Effector memory CD8-positive, alpha-beta T cell (primary cell): ENCODE results near the gene POSTN.
"Not testable (repeated sequence)": the region's sequence is repeated elsewhere in the genome, so short reads cannot be mapped to it uniquely, and the experiment has no call there.

Experiments
- ATAC-seq: fragments of 150-1000 bp; cut with Tn5 transposase; replicated peaks from 2 replicates; pipeline ENCODE4 v1.10.0; 2021; ENCODE audit warnings: mild to moderate bottlenecking, moderate library complexity
- DNase-seq, 3 experiments: peaks; one replicate each; pipeline ENCODE4 v3.0.0; 2021
- H3K27ac Mint-ChIP-seq, 2 donors: one replicate each; pipeline ENCODE4 v1.8.0; 2022; ENCODE audit warnings: mild to moderate bottlenecking in 2 of 2, mixed read lengths in 2 of 2, moderate library complexity in 2 of 2
- H3K27me3 Mint-ChIP-seq, 2 donors: one replicate each; pipeline ENCODE4 v1.8.0; 2022; ENCODE audit warnings: mixed read lengths in 2 of 2
- H3K36me3 Mint-ChIP-seq: one replicate; pipeline ENCODE4 v1.8.0; 2022; ENCODE audit warnings: mild to moderate bottlenecking, moderate library complexity, mixed read lengths; ENCODE audit not compliant: insufficient read depth
- H3K4me1 Mint-ChIP-seq, 2 donors: one replicate each; pipeline ENCODE4 v1.8.0; 2022; ENCODE audit warnings: low read depth in 2 of 2, mixed read lengths in 2 of 2
- H3K4me3 Mint-ChIP-seq, 2 donors: one replicate each; pipeline ENCODE4 v1.8.0; 2022; ENCODE audit warnings: mild to moderate bottlenecking in 2 of 2, mixed read lengths in 2 of 2, moderate library complexity in 2 of 2
- H3K9me3 Mint-ChIP-seq, 2 donors: one replicate each; pipeline ENCODE4 v1.8.0; 2022; ENCODE audit warnings: mixed read lengths in 2 of 2

The POSTN gene

DNA sequence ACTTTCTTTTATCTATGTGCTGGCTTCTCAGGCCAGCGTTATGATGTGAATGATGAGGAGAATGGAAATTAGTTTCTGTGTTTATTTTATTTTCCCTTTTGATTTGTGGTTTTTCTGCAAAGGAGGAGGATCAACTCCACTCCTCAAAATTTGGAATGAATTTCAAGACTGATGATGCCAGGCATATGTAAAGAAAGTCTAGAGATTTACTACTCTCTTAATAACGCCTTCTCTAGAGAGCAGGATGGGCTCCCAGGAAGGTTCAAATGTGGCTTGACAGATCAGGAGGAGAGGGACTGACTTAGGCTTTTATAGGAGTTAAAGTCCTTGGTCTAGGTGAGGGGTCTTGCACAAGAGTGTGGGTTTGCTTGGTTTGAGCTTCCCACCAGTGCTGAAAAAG is 15.1 kb upstream of the POSTN start:
- no peaks in the 10 kb centered on the region for H3K4me1 Mint-ChIP-seq
- no peak overlapping the region for H3K4me3 Mint-ChIP-seq
- no peaks in the 10 kb centered on the region for H3K36me3 Mint-ChIP-seq
- H3K27ac Mint-ChIP-seq = no peak overlapping the region
- H3K27me3 Mint-ChIP-seq = no peaks in the 10 kb centered on the region
- no peak for ATAC-seq
- DNase-seq = no peak
- H3K9me3 Mint-ChIP-seq = no peaks in the 10 kb centered on the region

DNA sequence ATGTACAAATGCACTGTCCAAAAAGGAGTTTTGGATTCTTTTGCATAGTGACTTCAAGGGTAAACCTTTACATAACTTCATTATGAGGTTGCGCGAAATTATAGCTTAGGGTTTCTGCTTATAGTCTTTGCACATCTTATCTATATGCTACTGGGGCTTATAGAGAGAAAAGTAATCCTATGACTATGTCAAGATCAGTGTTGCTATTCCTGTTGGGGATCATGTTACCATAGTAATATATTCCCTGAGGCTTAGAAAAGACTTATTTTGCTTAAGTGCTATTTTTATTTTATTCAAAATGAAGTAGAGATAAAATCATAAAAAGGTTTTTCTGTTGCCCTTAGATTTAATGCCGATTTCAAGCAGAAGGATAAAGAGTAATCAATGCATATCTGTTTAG is 14.7 kb upstream of the POSTN start:
- H3K4me3 Mint-ChIP-seq = no peak overlapping the region
- H3K36me3 Mint-ChIP-seq = no peaks in the 10 kb centered on the region
- no peaks in the 10 kb centered on the region for H3K9me3 Mint-ChIP-seq
- ATAC-seq (no peak), DNase-seq (no peak)
- H3K27me3 Mint-ChIP-seq = no peaks in the 10 kb centered on the region
- no peaks in the 10 kb centered on the region for H3K4me1 Mint-ChIP-seq
- no peak overlapping the region for H3K27ac Mint-ChIP-seq

DNA sequence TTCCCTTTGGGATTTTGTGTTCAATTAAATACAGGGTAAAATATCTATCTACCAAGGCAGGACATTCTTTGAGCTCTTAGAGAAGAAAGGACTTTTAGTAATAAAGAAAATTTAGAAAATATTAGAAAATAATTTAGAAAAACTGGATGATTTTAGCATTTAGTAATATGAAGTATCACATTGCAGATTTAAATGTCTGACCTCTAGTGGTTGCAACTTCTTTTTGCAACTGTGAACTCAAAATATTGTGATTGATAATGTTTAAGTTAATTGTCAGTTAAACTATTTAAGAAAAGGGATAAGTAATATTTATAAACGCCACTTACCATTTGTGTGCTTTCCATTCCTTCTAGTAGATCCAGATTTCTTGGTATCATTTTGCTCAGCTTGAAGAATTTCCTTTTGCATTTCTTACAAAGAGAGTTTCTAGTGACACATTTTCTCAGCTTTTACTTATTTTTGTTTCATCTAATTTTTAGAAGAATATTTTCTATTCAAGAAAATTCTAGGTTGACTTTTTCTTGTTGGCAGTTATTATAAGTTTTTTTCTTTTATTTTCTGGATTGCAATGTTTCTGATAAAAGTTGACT is 10.3 kb upstream of the POSTN start:
- Mint-ChIP-seq H3K36me3 (no peaks in the 10 kb centered on the region), H3K27ac (no peak overlapping the region), H3K9me3 (peaks cover 0 to 5% of the 10 kb centered on the region in 2 donors), H3K27me3 (no peaks in the 10 kb centered on the region), H3K4me3 (no peak overlapping the region), H3K4me1 (no peaks in the 10 kb centered on the region)
- DNase-seq = no peak
- ATAC-seq = no peak

DNA sequence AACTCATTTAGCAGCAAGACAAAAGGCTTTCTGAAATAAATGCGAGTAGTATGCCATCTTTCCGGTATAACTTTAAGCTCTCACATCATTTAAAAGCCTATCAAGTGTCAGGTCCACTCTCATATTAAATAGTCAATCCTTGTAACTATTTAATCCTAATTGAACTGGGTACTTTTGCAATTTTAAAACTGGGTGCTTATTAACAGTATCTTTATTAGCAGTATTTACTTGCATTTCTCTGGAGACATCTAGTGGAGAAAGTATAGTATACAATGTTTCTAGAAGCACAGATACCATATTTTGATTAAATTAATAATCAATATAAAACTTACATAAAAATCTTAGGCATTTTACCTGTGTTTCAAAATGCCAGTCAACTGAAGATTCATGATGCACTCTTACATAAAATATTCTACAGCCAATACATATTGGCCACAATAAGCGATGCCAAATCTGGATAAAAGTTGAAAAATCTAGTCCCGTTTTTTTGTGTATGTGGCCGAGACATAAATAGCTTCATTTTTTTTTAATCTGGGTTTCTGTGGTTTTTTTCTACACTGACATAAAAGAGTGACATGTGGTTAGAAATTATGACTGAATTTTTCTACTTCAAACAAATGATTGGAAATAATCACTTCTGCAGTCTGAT is 4.3 kb upstream of the POSTN start:
- Mint-ChIP-seq H3K36me3 (no peaks in the 10 kb centered on the region), H3K4me3 (no peak overlapping the region), H3K4me1 (no peaks in the 10 kb centered on the region), H3K27ac (no peak overlapping the region), H3K9me3 (peaks cover 0 to 11% of the 10 kb centered on the region in 2 donors), H3K27me3 (no peaks in the 10 kb centered on the region)
- ATAC-seq = no peak
- DNase-seq = no peak

DNA sequence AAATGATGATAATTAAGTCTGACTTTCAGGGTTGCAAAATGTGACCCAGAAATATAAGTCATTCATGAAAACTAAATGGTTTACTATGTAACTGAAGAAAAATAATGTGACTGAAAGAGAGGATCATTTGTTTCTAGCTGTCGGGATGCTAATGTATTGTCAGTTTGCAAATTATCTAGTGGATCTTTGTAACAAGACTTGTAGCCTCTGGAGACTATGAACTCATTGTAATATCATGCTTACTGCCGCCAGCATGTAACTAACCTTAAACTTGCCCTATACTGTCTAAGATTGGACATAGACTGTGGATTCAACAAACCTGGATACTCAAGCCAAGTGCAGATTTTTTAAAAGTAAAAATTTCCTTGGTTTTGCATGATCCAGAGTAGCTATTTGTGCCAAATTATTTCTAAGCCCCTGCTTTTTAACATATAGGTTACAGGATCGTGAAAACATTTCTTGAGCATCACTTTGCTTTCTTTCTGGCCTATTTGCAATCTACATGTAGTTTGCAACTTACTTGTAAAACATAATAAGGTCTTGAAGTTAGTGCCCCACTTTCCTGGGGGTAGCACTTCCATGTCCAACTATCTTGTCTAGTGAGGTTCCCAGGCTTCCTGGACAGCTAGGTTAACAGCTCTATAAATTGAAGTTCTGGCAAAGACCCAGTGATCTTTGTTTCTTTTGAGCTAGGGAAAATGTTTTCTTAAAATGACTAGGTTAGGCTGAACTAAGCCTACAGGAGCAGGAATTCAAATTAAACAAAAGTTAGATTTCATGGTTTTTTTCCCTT is 3.3 kb upstream of the POSTN start:
- Mint-ChIP-seq H3K27me3 (no peaks in the 10 kb centered on the region), H3K27ac (no peak overlapping the region), H3K36me3 (no peaks in the 10 kb centered on the region), H3K9me3 (peaks cover 0 to 11% of the 10 kb centered on the region in 2 donors), H3K4me1 (no peaks in the 10 kb centered on the region), H3K4me3 (no peak overlapping the region)
- DNase-seq (no peak), ATAC-seq (no peak)

DNA sequence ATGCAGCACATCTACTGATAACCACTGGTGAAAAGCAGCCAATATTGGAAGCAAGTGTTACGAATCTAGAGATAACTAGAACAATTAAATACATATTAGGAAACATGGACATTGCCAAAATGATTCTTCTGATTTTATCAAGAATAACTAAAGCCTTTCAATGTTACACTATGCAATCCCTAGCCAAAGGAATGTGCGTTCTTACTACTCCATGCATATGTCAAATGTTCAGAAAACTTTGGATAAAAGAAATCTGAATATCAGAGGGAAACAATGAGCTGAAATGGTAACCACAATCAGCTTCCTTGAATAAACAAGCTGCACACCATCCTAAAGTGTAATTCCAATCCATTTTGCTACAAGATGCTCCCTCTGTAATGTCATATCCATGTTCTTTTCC is 951 bp upstream of the POSTN start:
- Mint-ChIP-seq H3K4me3 (no peak overlapping the region), H3K27ac (no peak overlapping the region), H3K4me1 (no peaks in the 10 kb centered on the region), H3K27me3 (no peaks in the 10 kb centered on the region), H3K9me3 (peaks cover 0 to 11% of the 10 kb centered on the region in 2 donors), H3K36me3 (no peaks in the 10 kb centered on the region)
- ATAC-seq (no peak), DNase-seq (no peak)

DNA sequence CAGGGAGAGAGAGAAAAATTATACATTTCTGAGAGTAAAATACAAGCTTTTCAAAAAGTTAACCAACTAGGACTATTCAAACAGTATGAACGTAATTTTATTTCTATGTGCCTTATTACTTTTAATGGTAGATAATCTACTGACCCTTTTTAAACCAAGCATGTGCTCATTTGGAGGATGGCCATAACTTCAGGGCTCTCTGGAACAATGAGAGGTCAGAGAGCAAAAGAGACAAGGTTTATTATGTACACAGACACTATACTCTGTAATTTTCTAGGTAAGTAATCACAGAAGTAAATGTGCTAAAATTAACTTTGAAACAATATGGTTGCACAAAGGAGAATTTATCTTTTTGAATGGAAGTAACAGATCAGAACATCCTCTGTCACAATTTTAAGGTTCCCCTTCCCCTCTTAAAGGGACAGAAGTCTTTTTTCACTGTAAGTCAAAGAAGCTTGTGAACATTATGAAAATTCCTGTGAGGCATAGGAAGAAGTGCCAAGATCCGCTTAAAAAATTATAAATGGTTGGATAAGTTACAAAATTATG is 1.0 kb downstream of the POSTN start:
- DNase-seq = no peak
- Mint-ChIP-seq H3K9me3 (no peaks in the 10 kb centered on the region), H3K36me3 (no peaks in the 10 kb centered on the region), H3K27ac (no peak overlapping the region), H3K4me1 (no peaks in the 10 kb centered on the region), H3K4me3 (no peak overlapping the region), H3K27me3 (no peaks in the 10 kb centered on the region)
- no peak for ATAC-seq

DNA sequence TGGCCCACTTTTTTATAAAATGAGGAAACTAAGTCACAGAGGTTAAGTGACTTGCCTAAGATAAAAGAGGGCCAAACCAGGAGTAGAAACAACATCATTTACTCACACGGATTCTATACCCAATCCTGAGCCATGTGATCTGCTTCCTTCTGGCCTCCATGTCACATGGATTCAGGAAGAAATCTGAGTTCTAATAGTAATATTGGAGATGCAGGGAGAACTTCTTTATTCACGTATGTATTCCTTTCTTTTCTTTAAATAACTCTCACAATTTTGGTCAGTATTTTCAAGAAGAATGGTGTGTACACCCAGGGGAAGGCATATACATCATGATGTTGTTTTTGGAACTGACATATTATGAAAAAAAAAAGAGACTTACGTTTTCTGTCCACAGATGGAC is 1.8 kb downstream of the POSTN start:
- no peak overlapping the region for H3K27ac Mint-ChIP-seq
- no peaks in the 10 kb centered on the region for H3K4me1 Mint-ChIP-seq
- ATAC-seq (no peak), DNase-seq (no peak)
- H3K4me3 Mint-ChIP-seq = no peak overlapping the region
- H3K36me3 Mint-ChIP-seq = no peaks in the 10 kb centered on the region
- H3K27me3 Mint-ChIP-seq = no peaks in the 10 kb centered on the region
- no peaks in the 10 kb centered on the region for H3K9me3 Mint-ChIP-seq

DNA sequence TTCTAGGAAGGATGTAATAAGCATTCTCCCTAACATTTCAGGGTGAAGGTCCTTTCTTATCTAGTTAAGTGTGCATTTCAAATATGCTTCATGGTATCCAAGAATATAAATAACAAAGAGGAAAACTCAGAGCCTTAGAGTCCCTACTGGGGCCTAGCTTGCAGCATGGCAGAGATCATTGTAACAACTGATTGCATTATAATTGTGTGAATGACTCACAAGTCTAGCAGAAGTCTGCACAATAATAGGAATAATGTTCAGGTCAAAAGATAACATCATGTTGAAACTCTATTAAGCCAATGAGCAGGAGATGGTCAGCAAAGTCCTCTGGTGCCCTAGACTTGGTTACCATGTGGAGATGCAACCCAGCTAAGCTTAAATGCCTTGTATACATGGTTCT is 3.4 kb downstream of the POSTN start:
- H3K4me3 Mint-ChIP-seq = no peak overlapping the region
- no peak for ATAC-seq
- H3K27ac Mint-ChIP-seq = no peak overlapping the region
- H3K9me3 Mint-ChIP-seq = no peaks in the 10 kb centered on the region
- no peaks in the 10 kb centered on the region for H3K4me1 Mint-ChIP-seq
- no peaks in the 10 kb centered on the region for H3K27me3 Mint-ChIP-seq
- DNase-seq = no peak
- H3K36me3 Mint-ChIP-seq = no peaks in the 10 kb centered on the region

DNA sequence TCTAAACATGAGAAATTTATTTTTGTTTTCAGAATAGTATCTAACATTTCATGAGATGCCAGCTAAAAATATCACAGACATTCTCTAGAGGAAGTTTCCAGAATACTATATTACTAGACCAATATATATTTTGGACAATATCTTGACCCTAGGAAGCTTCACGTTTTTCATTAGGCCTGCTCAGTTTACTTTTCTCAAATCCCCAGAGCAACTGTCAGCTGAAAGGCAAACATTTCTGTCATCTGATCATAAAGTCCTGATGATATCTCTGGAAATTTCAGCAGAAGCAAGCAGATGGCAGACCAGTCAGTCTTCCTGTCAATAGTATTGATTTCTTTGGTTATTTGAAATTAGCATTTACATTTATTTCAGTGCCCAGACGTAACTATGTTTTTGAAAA is 4.0 kb downstream of the POSTN start:
- H3K9me3 Mint-ChIP-seq = no peaks in the 10 kb centered on the region
- no peaks in the 10 kb centered on the region for H3K27me3 Mint-ChIP-seq
- DNase-seq = no peak
- H3K36me3 Mint-ChIP-seq = no peaks in the 10 kb centered on the region
- no peak overlapping the region for H3K4me3 Mint-ChIP-seq
- no peaks in the 10 kb centered on the region for H3K4me1 Mint-ChIP-seq
- no peak overlapping the region for H3K27ac Mint-ChIP-seq
- no peak for ATAC-seq

DNA sequence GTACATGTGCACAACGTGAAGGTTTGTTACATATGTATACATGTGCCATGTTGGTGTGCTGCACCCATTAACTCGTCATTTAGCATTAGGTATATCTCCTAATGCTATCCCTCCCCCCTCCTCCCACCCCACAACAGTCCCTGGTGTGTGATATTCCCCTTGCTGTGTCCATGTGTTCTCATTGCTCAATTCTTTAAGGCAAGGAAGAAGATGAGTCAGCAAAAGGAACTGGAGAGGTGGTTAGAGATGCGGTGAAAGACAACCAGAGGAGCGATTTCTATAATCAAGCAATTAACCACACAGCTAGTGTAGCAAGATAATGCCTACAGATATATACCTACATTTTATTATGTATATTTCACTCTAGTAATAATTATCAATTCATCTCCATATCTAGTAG is 9.2 kb downstream of the POSTN start:
- H3K27me3 Mint-ChIP-seq, H3K4me3 Mint-ChIP-seq, DNase-seq, H3K36me3 Mint-ChIP-seq, H3K4me1 Mint-ChIP-seq, H3K27ac Mint-ChIP-seq, ATAC-seq: not testable (repeated sequence)
- peaks cover 5 to 17% of the 10 kb centered on the region in 2 donors for H3K9me3 Mint-ChIP-seq

DNA sequence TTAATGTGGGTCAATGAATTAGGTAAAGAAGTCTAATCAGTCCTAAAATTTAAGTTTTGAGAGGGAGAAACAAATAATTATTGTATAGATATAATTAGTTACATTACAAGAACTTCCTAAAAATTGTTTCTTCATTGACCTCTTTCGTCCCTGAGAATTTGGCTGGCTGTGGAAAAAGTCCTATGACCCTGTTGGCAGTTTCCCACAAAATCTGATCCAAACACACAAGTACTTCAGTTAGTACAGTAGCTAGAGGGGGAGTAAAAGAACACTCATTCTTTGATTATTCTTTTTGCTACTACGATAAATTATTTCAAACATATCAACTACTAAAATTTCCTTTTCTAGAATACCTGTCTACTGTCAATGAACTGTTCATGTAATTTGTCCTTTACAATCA is 11.3 kb downstream of the POSTN start:
- ATAC-seq (no peak), DNase-seq (no peak)
- Mint-ChIP-seq H3K27ac (no peak overlapping the region), H3K4me3 (no peak overlapping the region), H3K9me3 (peaks cover 5 to 22% of the 10 kb centered on the region in 2 donors), H3K36me3 (no peaks in the 10 kb centered on the region), H3K4me1 (no peaks in the 10 kb centered on the region), H3K27me3 (no peaks in the 10 kb centered on the region)

DNA sequence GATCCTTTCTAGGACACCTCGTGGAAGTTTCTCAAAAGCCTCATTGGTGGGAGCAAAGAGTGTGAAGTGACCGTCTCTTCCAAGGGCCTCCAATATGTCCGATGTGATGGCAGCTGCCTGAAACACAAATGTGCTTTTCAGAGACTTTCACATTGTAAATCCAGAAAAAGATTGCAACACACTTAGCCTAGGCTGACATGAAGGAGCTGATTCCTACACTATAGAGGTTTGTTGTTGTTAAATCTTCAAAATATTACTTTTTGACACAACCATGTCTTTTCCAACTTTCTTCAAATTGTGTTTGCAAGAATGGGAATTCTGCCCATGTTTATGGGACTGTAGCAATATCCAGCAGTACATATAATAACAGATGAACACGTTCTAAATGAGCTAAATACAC is 12.4 kb downstream of the POSTN start:
- H3K27ac Mint-ChIP-seq = no peak overlapping the region
- H3K36me3 Mint-ChIP-seq = no peaks in the 10 kb centered on the region
- no peak for DNase-seq
- no peaks in the 10 kb centered on the region for H3K4me1 Mint-ChIP-seq
- peaks cover 5 to 22% of the 10 kb centered on the region in 2 donors for H3K9me3 Mint-ChIP-seq
- H3K27me3 Mint-ChIP-seq = no peaks in the 10 kb centered on the region
- H3K4me3 Mint-ChIP-seq = no peak overlapping the region
- no peak for ATAC-seq

DNA sequence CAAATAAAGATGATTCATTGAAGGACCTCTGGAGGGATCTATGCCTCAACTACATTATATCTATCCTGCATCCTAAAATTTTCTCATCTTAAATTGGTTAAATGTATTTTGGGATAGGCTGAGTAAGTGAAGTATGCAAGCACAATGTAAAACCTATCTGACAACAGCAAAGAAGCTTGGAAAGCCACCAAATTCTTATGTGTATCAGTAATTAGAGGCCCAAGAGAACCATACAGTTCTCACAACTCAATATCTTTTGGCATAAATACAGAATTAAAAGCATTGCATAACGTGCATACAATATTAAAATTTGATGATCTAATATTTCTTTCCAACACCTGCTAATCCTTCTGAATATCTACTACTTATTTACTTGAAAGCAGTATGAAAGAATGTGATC is 13.0 kb downstream of the POSTN start:
- Mint-ChIP-seq H3K4me1 (no peaks in the 10 kb centered on the region), H3K27me3 (no peaks in the 10 kb centered on the region), H3K36me3 (no peaks in the 10 kb centered on the region), H3K4me3 (no peak overlapping the region), H3K27ac (no peak overlapping the region), H3K9me3 (peaks cover 5 to 22% of the 10 kb centered on the region in 2 donors)
- ATAC-seq (no peak), DNase-seq (no peak)
